ENCODE data around the gene GH1. TPM values are rescaled to one million over a fixed set of nuclear protein-coding genes. Genes with fewer than 3 reads are reported as not detected.

Gene GH1
- 0.50 TPM in 1 of 2 replicates, not detected in the other for total RNA-seq

GRCh38 chr17:63918789-63919305 lies at the start of gene GH1:
GH1 (minus strand) TSS chr17:63918839; CDS start chr17:63918776, 63 bp downstream.
- intact Hi-C loops (cut with micrococcal nuclease) = loop anchor here (1.0 to 5.0 kb wide), 5 partner anchors 27 to 363 kb away; partner anchors contain the start of gene ERN1

- intact Hi-C loops (cut with micrococcal nuclease) = no loop called here
Measured at GRCh38 chr17:63967953-63968352, 49.3 kb upstream of the GH1 start.

GRCh38 chr17:63966646-63967264 lies 48.1 kb upstream of the GH1 start:
- intact Hi-C loops (cut with micrococcal nuclease) = no loop called here

GRCh38 chr17:63963123-63963522 lies 44.5 kb upstream of the GH1 start:
- intact Hi-C loops (cut with micrococcal nuclease) = no loop called here

- intact Hi-C loops (cut with micrococcal nuclease) = no loop called here
Measured at GRCh38 chr17:63962298-63962744, 43.7 kb upstream of the GH1 start.

- intact Hi-C loops (cut with micrococcal nuclease) = no loop called here
Measured at GRCh38 chr17:63961355-63962212, 42.9 kb upstream of the GH1 start.

- intact Hi-C loops (cut with micrococcal nuclease) = no loop called here
Measured at GRCh38 chr17:63960430-63960829, 41.8 kb upstream of the GH1 start.

- intact Hi-C loops (cut with micrococcal nuclease) = no loop called here
Measured at GRCh38 chr17:63960006-63960405, 41.4 kb upstream of the GH1 start.

GRCh38 chr17:63956296-63956920 lies 37.8 kb upstream of the GH1 start:
- intact Hi-C loops (cut with micrococcal nuclease) = no loop called here

GRCh38 chr17:63955791-63956190 lies 37.2 kb upstream of the GH1 start:
- intact Hi-C loops (cut with micrococcal nuclease) = no loop called here

GRCh38 chr17:63955232-63955631 lies 36.6 kb upstream of the GH1 start:
- intact Hi-C loops (cut with micrococcal nuclease) = no loop called here

GRCh38 chr17:63954402-63955063 lies 35.9 kb upstream of the GH1 start:
- intact Hi-C loops (cut with micrococcal nuclease) = no loop called here

- intact Hi-C loops (cut with micrococcal nuclease) = no loop called here
Measured at GRCh38 chr17:63950940-63951907, 32.6 kb upstream of the GH1 start.

GRCh38 chr17:63949576-63950250 lies 31.1 kb upstream of the GH1 start:
- intact Hi-C loops (cut with micrococcal nuclease) = no loop called here

- intact Hi-C loops (cut with micrococcal nuclease) = no loop called here
Measured at GRCh38 chr17:63948521-63948920, 29.9 kb upstream of the GH1 start.

- intact Hi-C loops (cut with micrococcal nuclease) = loop anchor here (2.0 kb wide), 2 partner anchors 37 to 77 kb away; partner anchors contain the start of gene CSHL1
Measured at GRCh38 chr17:63947711-63948330, 29.2 kb upstream of the GH1 start.

- intact Hi-C loops (cut with micrococcal nuclease) = loop anchor here (1.0 to 2.0 kb wide), 3 partner anchors 27 to 78 kb away; partner anchors contain the start of gene CSHL1
Measured at GRCh38 chr17:63946440-63947363, 28.1 kb upstream of the GH1 start.

Measured in T-helper 2 cell treated with Interferon-gamma antibody and Interleukin-4, amounts not matched to agents 100 ng/mL and 5 ng/mL, for 36 hours (primary cell).